A549 (cell line): ENCODE results near the gene SLC16A10. TPM values are rescaled to one million over a fixed set of nuclear protein-coding genes. Genes with fewer than 3 reads are reported as not detected.

Experiments used
- ATAC-seq, 2 experiments: fragments of 200-7000 bp in 1 of 2; fragments of >200 bp in 1 of 2; cut with Nextera tagmentation in 1 of 2; cut with Tn5 transposase in 1 of 2; 3 replicates each; pipeline versions ENCODE4 v1.8.0 to v1.9.1; 2018 to 2020; ENCODE audit warnings: mild to moderate bottlenecking in 1 of 2, moderate library complexity in 1 of 2
- CTCF ChIA-PET: fragments of 300-600 bp; sonication (Branson Sonifier 250); formaldehyde crosslinking; extraction: SDS; loops from one replicate; lab custom pipeline; 2021; ENCODE audit warnings: antibody characterized with exemption, inconsistent platforms; lab: Yijun Ruan, JAX
- POLR2A ChIA-PET: fragments of 350-600 bp; formaldehyde crosslinking; extraction: SDS; loops from one replicate; lab custom pipeline; 2021; ENCODE audit warnings: antibody characterized with exemption, inconsistent platforms; lab: Yijun Ruan, JAX
- DNase-seq, 2 experiments: peaks; one replicate each; pipeline versions ENCODE4 v3.0.0 to v3.0.0-alpha.2; 2011 to 2016; ENCODE audit warnings: low read depth in 1 of 2, low spot score in 1 of 2
- FAIRE-seq: peaks from 2 replicates; lab custom pipeline; 2011; peaks lifted over from hg19 to GRCh38; lab: Jason Lieb, UNC
- H3K27ac ChIP-seq, 2 experiments: fragments of >200 bp; sonication (Bioruptor Twin); formaldehyde crosslinking; 3 replicates each; pipeline ENCODE4 v1.5.1; 2016 to 2017
- H3K4me1 ChIP-seq: fragments of >200 bp; sonication (Bioruptor Twin); formaldehyde crosslinking; 3 replicates; pipeline ENCODE4 v1.6.1; 2016
- H3K4me2 ChIP-seq: fragments of >200 bp; sonication (Bioruptor Twin); formaldehyde crosslinking; 3 replicates; pipeline ENCODE4 v1.6.1; 2016
- H3K4me3 ChIP-seq: fragments of >200 bp; sonication (Bioruptor Twin); formaldehyde crosslinking; 3 replicates; pipeline ENCODE4 v1.5.1; 2016
- H3K9me3 ChIP-seq: fragments of >200 bp; sonication (Bioruptor Twin); formaldehyde crosslinking; 3 replicates; pipeline ENCODE4 v1.6.1; 2016
- ATOH8 ChIP-seq: fragments of 250-450 bp; sonication (Bioruptor Pico); IDR thresholded peaks from 2 replicates; pipeline ENCODE4 v1.5.0; 2020; ENCODE audit warnings: low read depth, mild to moderate bottlenecking, moderate library complexity
- CBX2 ChIP-seq: fragments of 200-600 bp; sonication (generic); IDR thresholded peaks from 2 replicates; pipeline ENCODE4 v1.6.1; 2016; ENCODE audit warnings: low read depth, mild to moderate bottlenecking, borderline replicate concordance
- CHD2 ChIP-seq: fragments of 150-350 bp; IDR thresholded peaks from 2 replicates; pipeline ENCODE4 v1.6.1; 2014; ENCODE audit warnings: low read length; ENCODE audit not compliant: partially characterized antibody
- ESRRA ChIP-seq: fragments of 150-350 bp; IDR thresholded peaks from 2 replicates; pipeline ENCODE4 v1.6.1; 2014; ENCODE audit warnings: mild to moderate bottlenecking, low read length, borderline replicate concordance
- FOSB ChIP-seq: fragments of 250-450 bp; sonication (Bioruptor Pico); IDR thresholded peaks from 2 replicates; pipeline ENCODE4 v1.5.0; 2020; ENCODE audit warnings: mild to moderate bottlenecking, moderate library complexity
- FOSL2 ChIP-seq, 2 experiments: fragments of 450-650 bp in 1 of 2; fragments of >200 bp in 1 of 2; sonication (Bioruptor Twin) in 1 of 2; formaldehyde crosslinking; IDR thresholded peaks; 2 replicates each; pipeline versions ENCODE4 v1.5.0 to v1.6.1; 2016 to 2020; ENCODE audit warnings: mild to moderate bottlenecking in 1 of 2, moderate library complexity in 1 of 2
- GATA3 ChIP-seq: IDR thresholded peaks from 2 replicates; pipeline ENCODE4 v1.6.1; 2012; ENCODE audit warnings: borderline replicate concordance
- HEYL ChIP-seq: fragments of 250-450 bp; sonication (Bioruptor Pico); IDR thresholded peaks from 2 replicates; pipeline ENCODE4 v1.8.0; 2021; ENCODE audit warnings: mild to moderate bottlenecking, moderate library complexity
- HOXA7 ChIP-seq: fragments of 250-450 bp; sonication (Bioruptor Pico); IDR thresholded peaks from 2 replicates; pipeline ENCODE4 v1.5.0; 2020; ENCODE audit warnings: mild to moderate bottlenecking, moderate library complexity
- HOXB13 ChIP-seq: fragments of 250-450 bp; sonication (Bioruptor Pico); IDR thresholded peaks from 2 replicates; pipeline ENCODE4 v1.5.0; 2020; ENCODE audit warnings: low read depth, mild to moderate bottlenecking, moderate library complexity
- HOXB5 ChIP-seq: fragments of 250-450 bp; sonication (Bioruptor Pico); IDR thresholded peaks from 2 replicates; pipeline ENCODE4 v1.5.0; 2020; ENCODE audit warnings: mild to moderate bottlenecking, moderate library complexity
- JUN ChIP-seq, 2 experiments: fragments of >200 bp; sonication (Bioruptor Twin); formaldehyde crosslinking; IDR thresholded peaks; 2 replicates in 1 of 2; 3 replicates in 1 of 2; pipeline ENCODE4 v1.6.1; 2016 to 2017
- JUNB ChIP-seq: fragments of >200 bp; sonication (Bioruptor Twin); formaldehyde crosslinking; IDR thresholded peaks from 2 replicates; pipeline ENCODE4 v1.6.1; 2016
- KDM5A ChIP-seq: fragments of 200-600 bp; sonication (generic); IDR thresholded peaks from 2 replicates; pipeline ENCODE4 v1.6.1; 2016; ENCODE audit warnings: antibody characterized with exemption, mild to moderate bottlenecking
- MAFK ChIP-seq: fragments of 450-650 bp; IDR thresholded peaks from 2 replicates; pipeline ENCODE4 v1.6.1; 2014; ENCODE audit not compliant: partially characterized antibody
- MYC ChIP-seq: IDR thresholded peaks from 2 replicates; pipeline ENCODE4 v1.6.1; 2012; ENCODE audit warnings: mild to moderate bottlenecking, inconsistent platforms, low read length, improper control_type of control experiment, borderline replicate concordance
- POLR2A ChIP-seq: IDR thresholded peaks from 2 replicates; pipeline ENCODE4 v1.6.1; 2012; ENCODE audit warnings: mild to moderate bottlenecking, low read length
- POLR2AphosphoS2 ChIP-seq: conservative IDR thresholded peaks from 2 replicates; pipeline ENCODE4 v1.6.1; 2012; ENCODE audit warnings: low read length, improper control_type of control experiment, inconsistent platforms
- RFX5 ChIP-seq: fragments of 450-650 bp; IDR thresholded peaks from 2 replicates; pipeline ENCODE4 v1.7.1; 2014; ENCODE audit warnings: antibody characterized with exemption, mild to moderate bottlenecking, moderate library complexity
- SMC3 ChIP-seq: fragments of >200 bp; sonication (Bioruptor Twin); formaldehyde crosslinking; IDR thresholded peaks from 3 replicates; pipeline ENCODE4 v1.6.1; 2018; ENCODE audit warnings: inconsistent platforms
- SREBF2 ChIP-seq: fragments of 450-650 bp; IDR thresholded peaks from 2 replicates; pipeline ENCODE4 v1.6.1; 2014; ENCODE audit warnings: mild to moderate bottlenecking, moderate library complexity
- TFCP2L1 ChIP-seq: fragments of 250-450 bp; sonication (Bioruptor Pico); IDR thresholded peaks from 2 replicates; pipeline ENCODE4 v1.5.0; 2021; ENCODE audit warnings: mild to moderate bottlenecking
- ZC3H11A ChIP-seq: fragments of 450-650 bp; IDR thresholded peaks from 2 replicates; pipeline ENCODE4 v1.6.1; 2014; ENCODE audit warnings: antibody characterized with exemption, mild to moderate bottlenecking
- ZSCAN20 ChIP-seq: fragments of 250-450 bp; sonication (Bioruptor Pico); IDR thresholded peaks from 2 replicates; pipeline ENCODE4 v1.8.0; 2022; ENCODE audit warnings: mild to moderate bottlenecking, moderate library complexity
- WGBS: methylation state at CpG from one replicate; pipeline ENCODE4 v1.1.6; 2017; ENCODE audit errors: missing lambda C conversion rate; 5-methylcytosine and 5-hydroxymethylcytosine counted together
- polyA plus RNA-seq, 4 experiments: library from polyadenylated mRNA; depleted of rRNA in 3 of 4; stranded (reverse); fragments of >200 nt; fragmentation: RNase III in 1 of 4; extraction: RNeasy Plus Mini Kit Qiagen cat#74134 plus additional on column Dnase treatment in 1 of 4; gene quantifications; 2 replicates in 3 of 4; 3 replicates in 1 of 4; pipeline ENCODE4 v1.2.3, GENCODE V29; 2011 to 2017
- TF ChIP-seq, protein P1 (sequence below): IDR thresholded peaks from 2 replicates; pipeline ENCODE4 v1.6.1; 2012
- TF ChIP-seq, protein P2 (sequence below): fragments of 250-450 bp; sonication (Bioruptor Pico); IDR thresholded peaks from 2 replicates; pipeline ENCODE4 v1.5.0; 2021; ENCODE audit warnings: mild to moderate bottlenecking, moderate library complexity, borderline replicate concordance
- TF ChIP-seq, protein P3 (sequence below): fragments of >200 bp; sonication (Bioruptor Twin); formaldehyde crosslinking; IDR thresholded peaks from 3 replicates; pipeline ENCODE4 v1.6.1; 2016

The SLC16A10 gene
- polyA plus RNA-seq, 2 of the 4 experiments (the other 2 are of a cell fraction) = 0.27 to 1.00 TPM

DNA sequence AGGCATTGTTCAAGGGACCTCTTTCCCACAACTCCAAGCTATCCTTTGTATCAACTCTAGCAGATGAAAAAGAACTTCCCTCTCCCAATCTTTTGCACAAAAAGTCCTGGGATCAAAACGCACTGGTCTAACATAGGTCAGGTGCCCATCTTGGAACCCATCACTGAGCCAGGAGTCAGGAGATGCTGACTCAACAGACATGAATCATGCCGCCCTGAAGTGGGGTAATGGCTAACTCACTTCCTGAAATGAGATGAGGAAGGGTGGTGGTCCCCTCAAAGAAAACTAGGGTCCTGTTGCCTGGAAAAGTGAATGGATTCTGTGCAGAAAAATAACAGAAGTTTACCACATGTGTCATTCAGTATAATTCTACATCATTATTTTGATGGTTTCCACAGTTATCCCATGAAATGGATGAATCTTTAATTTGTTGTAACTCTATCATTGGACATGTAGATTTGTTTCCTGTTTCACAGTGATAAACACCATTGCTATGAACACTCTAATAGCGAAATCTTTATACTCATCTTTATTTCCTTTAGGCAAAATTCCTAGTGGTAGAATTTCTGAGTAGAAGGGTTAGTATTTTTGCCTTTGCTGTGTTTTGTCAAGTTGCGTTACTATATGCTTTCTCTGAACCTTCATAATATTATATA is 151.3 kb downstream of the SLC16A10 start:
- ChIA-PET CTCF (no interaction called here), POLR2A (no interaction called here)
- Histone ChIP-seq H3K9me3 (no peaks in the 10 kb centered on the region), H3K27ac (peak overlapping the region; percentile 38 to 64; a peak in 4 of 6 replicates), H3K4me1 (peaks cover 28% of the 10 kb centered on the region), H3K4me3 (no peak overlapping the region), H3K4me2 (peak overlapping the region; percentile 12; the same call in 1 of the 3 replicates)
- TF ChIP-seq KDM5A = no peak
- TF ChIP-seq HOXB5 (CRISPR knock-in tag) = no peak
- TF ChIP-seq HEYL (CRISPR knock-in tag) = no peak
- no peak for TF ChIP-seq TFCP2L1
- peak; percentile 68 for TF ChIP-seq MAFK
- 0 out of 6 replicates have a peak, but pooled peaks have one; percentile 40 to 50 for ATAC-seq
- FAIRE-seq = no peak
- WGBS = 52% methylated on average over 4 of the region's 4 CpGs
- DNase-seq = peak in 1 of 2 experiments; percentile 29

DNA sequence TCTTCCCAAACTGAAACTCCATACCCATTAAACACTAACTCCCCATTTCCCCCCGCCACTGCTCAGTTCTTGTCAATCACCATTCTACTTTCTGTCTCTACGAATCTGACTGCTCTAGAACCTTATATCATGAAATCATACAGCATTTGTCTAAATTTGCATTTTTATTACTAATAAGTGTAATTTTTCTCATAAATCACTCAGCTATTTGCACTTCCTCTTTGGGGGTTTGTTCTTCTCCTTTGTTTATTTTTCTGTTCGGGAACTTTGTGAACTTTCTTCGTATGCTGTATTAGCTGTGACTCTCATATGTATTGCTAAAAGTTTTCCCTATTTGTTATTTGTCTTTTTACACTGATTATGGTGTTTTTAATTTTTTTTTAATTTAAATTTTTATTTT is 152.2 kb downstream of the SLC16A10 start:
- Histone ChIP-seq H3K4me2 (no peak overlapping the region), H3K9me3 (no peaks in the 10 kb centered on the region), H3K4me1 (peaks cover 28% of the 10 kb centered on the region), H3K4me3 (no peak overlapping the region), H3K27ac (peak overlapping the region; percentile 6 to 38; a peak in 3 of 6 replicates)
- ChIA-PET POLR2A (no interaction called here), CTCF (no interaction called here)
- FAIRE-seq (no peak), DNase-seq (no peak), ATAC-seq (no peak)
- TF ChIP-seq ZC3H11A (no peak), JUN (IDR thresholded peaks at IDR 0.05) (no peak), HOXB13 (CRISPR knock-in tag) (no peak), KDM5A (no peak), HEYL (CRISPR knock-in tag) (no peak), JUNB (no peak)
- TF ChIP-seq, protein P1, sequence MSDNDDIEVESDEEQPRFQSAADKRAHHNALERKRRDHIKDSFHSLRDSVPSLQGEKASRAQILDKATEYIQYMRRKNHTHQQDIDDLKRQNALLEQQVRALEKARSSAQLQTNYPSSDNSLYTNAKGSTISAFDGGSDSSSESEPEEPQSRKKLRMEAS = no peak
- TF ChIP-seq, protein P2, sequence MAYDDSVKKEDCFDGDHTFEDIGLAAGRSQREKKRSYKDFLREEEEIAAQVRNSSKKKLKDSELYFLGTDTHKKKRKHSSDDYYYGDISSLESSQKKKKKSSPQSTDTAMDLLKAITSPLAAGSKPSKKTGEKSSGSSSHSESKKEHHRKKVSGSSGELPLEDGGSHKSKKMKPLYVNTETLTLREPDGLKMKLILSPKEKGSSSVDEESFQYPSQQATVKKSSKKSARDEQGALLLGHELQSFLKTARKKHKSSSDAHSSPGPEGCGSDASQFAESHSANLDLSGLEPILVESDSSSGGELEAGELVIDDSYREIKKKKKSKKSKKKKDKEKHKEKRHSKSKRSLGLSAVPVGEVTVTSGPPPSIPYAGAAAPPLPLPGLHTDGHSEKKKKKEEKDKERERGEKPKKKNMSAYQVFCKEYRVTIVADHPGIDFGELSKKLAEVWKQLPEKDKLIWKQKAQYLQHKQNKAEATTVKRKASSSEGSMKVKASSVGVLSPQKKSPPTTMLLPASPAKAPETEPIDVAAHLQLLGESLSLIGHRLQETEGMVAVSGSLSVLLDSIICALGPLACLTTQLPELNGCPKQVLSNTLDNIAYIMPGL (CRISPR knock-in tag) = no peak
- 68% methylated on average over 4 of the region's 4 CpGs for WGBS

DNA sequence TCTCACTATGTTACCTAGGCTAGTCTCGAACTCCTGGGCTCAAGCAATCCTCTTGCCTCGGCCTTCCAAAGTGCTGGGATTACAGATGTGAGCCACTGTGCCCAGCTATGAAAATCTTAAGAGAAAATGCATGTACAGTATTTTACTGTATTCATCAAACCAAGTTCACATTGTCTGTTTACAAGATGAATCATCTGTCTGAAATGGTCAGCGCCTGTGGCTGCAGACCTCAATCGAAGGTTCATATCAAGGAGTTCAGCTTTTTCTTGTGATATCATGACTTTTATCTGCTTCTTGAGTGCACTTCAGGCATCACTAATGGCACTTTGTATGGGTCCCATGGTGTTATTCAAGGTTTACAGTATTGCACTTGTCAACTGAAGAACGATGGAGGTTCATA is 155.1 kb downstream of the SLC16A10 start:
- POLR2A ChIA-PET = interaction anchor here (1.5 kb wide), 1 partner anchor 17 kb away, joined by 5 read pairs; a partner anchor contains a TSS
- H3K9me3 ChIP-seq = no peaks in the 10 kb centered on the region
- FAIRE-seq (no peak), DNase-seq (peak in 1 of 2 experiments; percentile 52), ATAC-seq (peak; percentile 77 to 81)
- TF ChIP-seq, protein P3, sequence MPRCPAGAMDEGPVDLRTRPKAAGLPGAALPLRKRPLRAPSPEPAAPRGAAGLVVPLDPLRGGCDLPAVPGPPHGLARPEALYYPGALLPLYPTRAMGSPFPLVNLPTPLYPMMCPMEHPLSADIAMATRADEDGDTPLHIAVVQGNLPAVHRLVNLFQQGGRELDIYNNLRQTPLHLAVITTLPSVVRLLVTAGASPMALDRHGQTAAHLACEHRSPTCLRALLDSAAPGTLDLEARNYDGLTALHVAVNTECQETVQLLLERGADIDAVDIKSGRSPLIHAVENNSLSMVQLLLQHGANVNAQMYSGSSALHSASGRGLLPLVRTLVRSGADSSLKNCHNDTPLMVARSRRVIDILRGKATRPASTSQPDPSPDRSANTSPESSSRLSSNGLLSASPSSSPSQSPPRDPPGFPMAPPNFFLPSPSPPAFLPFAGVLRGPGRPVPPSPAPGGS = no peak
- TF ChIP-seq FOSL2 (IDR thresholded peaks at IDR 0.05) (peak; percentile 57; the same call in 1 of the 2 replicates), FOSL2 (CRISPR knock-in tag; IDR thresholded peaks at IDR 0.05) (peak; percentile 37), SREBF2 (no peak)
- CTCF ChIA-PET = interaction anchor here (0.6 to 1.7 kb wide), 4 partner anchors 15 to 779 kb away, joined by 3 to 6 read pairs (median 4); a partner anchor contains a TSS
- H3K4me3 ChIP-seq = no peak overlapping the region
- H3K27ac ChIP-seq = peak overlapping the region; percentile 65 to 80
- H3K4me2 ChIP-seq = peak overlapping the region; percentile 69
- WGBS = 4% methylated on average over 5 of the region's 5 CpGs
- H3K4me1 ChIP-seq = peaks cover 28% of the 10 kb centered on the region

DNA sequence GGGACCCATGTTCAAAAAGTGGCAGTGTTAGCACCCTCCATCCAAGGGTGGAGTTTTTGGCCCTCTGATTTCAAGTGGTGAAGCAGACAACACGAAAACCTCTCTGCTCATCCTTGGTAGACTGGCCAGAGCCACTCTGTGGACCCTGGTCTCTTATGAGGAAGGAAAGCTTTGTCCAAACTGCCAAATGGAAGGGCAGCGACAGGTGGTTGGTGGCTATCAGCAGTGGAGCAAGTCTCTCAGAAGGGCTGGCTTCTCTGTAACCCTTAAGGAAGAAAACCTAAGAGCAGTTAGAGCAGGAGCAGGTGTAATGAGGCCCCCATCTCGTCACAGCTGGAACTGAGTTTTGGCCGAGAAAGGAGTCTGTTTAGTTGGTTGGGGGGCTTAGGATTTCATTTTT is 155.8 kb downstream of the SLC16A10 start:
- ChIA-PET POLR2A (interaction anchor here (1.5 kb wide), 1 partner anchor 16 kb away, joined by 5 read pairs; a partner anchor contains a TSS), CTCF (interaction anchor here (1.4 to 1.7 kb wide), 2 partner anchors 14 to 16 kb away, joined by 5 to 6 read pairs; a partner anchor contains a TSS)
- no peak; a peak in 1 of 6 replicates for ATAC-seq
- TF ChIP-seq CBX2 (no peak), POLR2A (no peak), GATA3 (no peak), MYC (no peak), CHD2 (no peak), HOXA7 (CRISPR knock-in tag) (no peak), ZSCAN20 (no peak), ESRRA (no peak), SMC3 (no peak), ATOH8 (CRISPR knock-in tag) (no peak), POLR2AphosphoS2 (no peak), FOSB (no peak), RFX5 (no peak)
- TF ChIP-seq, protein P1 = no peak

More for the DNA sequence above, 155.8 kb downstream of the SLC16A10 start:
- H3K4me3 ChIP-seq = no peak overlapping the region
- DNase-seq = no peak
- WGBS = 81% methylated on average over 4 of the region's 4 CpGs
- H3K4me2 ChIP-seq = peak overlapping the region; percentile 69; the same call in 1 of the 3 replicates
- H3K9me3 ChIP-seq = no peaks in the 10 kb centered on the region
- H3K4me1 ChIP-seq = peaks cover 28% of the 10 kb centered on the region
- no peak for FAIRE-seq
- H3K27ac ChIP-seq = peak overlapping the region; percentile 61 to 80; a peak in 5 of 6 replicates
